Stimulated activated naive CD8-positive, alpha-beta T cell treated with anti-CD3 and anti-CD28 coated beads, Interleukin-15, Interleukin-2, amounts not matched to agents 100 U/mL and 50 U/mL, for 24 hours (primary cell): Measurements from ENCODE around the gene TEX44.

Experiments used
- ATAC-seq: fragments of 150-1000 bp; cut with Tn5 transposase; one replicate; pipeline ENCODE4 v1.10.0; 2021
- DNase-seq: peaks from one replicate; pipeline ENCODE4 v3.0.0; 2021

The TEX44 gene

DNA sequence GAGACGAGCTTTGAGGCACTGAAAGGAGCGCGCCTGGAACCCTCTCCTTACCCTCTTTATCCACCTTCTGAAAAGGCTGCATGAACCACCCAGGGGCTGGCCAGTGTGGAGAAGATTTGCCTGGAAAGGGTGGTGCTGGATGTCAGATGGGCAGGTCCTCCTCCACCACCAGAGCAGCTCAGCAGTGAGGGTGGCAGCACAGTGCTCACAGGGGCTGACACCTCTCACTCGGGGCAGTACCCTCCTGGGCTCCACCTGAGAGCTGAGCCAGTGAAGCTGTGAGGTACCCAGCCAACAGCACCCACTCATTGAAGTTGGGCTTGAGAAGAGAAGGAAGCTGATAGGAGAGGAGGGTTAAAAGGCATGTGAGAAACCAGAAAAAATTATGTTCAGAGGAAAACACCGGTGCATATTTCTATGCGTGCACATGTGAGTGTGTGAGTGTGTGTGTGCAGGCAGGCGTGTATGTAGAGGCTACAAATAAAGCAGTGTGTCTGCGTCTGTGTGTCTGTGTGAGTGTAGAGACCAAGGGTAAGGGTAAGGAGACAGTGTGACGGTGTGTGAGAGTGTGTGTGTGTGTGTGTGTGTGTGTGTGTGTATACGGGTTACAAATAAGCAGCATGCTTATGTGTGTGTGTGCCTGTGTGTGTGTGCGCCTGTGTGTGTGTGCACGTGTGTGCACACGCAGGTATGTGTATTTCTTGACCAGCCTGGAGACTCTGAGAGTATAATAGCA lies 40.7 kb downstream of the TEX44 start:
- ATAC-seq (peak; percentile 49), DNase-seq (no peak)

DNA sequence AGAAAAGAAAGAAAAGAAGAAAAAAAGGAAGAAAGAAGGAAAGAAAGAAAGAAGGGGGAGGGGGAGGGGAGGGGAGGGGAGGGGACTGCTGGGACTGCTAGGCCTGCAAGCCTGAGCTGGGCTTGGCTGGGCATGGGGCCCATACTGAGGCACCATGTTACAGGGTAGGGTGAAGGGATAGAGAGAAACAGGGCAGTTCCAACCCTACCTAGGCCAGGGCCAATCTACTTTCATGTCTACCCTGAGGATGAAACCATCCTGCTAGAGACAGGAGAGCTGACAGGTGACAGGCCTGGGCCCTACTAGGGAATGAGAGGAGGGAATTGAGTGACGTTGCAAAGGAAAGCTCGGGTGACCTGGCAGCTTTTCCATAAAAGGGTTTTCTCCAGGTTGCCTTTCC lies 41.7 kb downstream of the TEX44 start:
- no peak for ATAC-seq

DNA sequence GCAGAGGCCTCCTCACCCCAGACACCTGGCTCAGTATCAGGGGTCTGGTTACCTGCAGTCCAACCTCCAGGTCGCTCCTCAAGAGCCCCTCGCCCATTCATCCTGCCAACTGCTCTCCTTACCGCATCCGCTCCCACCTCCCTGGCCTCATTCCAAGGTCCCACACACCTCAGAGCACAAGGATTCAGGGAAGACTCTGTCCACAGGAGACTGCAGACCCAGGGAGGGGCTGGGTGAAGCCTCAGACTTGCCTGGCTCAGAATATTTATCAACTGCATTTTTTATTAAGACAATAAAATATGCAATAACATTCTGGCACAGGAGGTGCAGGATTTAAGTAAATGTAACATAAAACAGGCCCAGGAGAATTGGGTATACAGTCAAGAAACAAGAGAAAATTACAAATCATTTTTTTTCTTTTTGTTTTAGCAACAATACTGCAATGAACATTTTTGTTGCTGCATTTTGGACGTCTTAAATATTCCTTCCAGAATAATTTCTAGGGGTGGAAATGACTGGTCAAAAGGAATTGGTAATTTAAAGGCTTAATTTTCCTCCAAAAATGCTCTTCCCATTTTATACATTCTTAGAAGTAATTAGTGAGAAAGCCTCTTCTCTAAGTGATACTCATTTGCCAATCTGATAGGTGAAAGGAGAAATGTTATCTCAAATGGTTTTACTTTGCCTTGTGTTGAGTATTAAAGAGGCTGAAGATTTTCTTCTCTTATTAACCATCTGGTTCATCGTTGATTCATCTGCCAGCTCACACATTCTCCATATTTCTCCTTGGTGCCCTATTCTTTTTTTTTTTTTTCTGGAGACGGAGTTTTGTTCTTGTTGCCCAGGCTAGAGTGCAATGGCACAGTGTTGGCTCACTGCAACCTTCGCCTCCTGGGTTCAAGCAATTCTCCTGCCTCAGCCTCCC lies 42.5 kb downstream of the TEX44 start:
- DNase-seq: no peak
- no peak for ATAC-seq

More for the DNA sequence above, 41.7 kb downstream of the TEX44 start:
- DNase-seq: no peak

GRCh38 chr2:231640241-231640640 lies 47.6 kb downstream of the TEX44 start:
- ATAC-seq (no peak), DNase-seq (no peak)

- ATAC-seq (no peak), DNase-seq (no peak)
These were observed 48.0 kb downstream of the TEX44 start for GRCh38 chr2:231640641-231641111.

DNA sequence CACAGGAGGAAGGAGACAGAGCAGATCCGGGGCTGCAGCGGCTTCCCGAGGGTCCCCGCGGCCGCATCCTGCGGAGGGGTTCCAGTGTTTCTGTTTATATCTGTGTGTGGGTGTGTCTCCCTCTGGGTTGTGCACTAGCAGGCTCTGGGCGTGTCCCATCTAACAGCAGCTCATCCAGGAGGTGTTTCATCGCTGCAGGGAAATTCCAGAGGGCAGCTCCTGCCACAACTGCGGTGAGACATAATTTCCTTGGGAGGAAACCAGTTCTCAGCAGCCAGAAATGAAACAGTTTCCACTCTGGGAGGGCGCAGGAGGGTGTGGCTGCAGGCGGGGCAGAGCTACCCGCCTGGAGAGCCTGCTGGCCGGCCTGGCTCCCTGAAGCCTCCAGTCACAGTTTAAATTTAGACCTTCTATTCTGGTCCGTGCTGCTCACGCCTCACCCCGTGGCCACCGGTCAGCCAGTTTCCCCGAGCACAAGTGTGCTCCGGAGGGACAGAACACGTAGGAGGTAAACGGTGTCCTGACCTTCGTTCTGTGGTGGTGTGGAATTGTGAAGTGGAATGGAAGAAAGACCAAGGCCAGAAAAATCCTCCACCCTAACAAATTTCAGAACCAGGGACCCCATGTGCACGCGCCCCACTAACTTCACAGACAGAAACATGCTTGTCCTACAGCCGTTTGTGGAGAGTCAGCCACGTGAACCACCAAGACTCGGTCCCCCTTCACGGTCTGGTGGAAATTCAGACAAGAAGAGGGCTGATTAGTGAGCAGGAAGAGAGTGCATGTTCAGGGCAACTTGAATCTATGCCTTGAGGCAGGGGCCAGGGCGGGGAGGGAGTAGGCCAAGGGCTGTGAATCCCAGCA lies 50.2 kb downstream of the TEX44 start:
- DNase-seq (peak; percentile 79), ATAC-seq (peak; percentile 94)

DNA sequence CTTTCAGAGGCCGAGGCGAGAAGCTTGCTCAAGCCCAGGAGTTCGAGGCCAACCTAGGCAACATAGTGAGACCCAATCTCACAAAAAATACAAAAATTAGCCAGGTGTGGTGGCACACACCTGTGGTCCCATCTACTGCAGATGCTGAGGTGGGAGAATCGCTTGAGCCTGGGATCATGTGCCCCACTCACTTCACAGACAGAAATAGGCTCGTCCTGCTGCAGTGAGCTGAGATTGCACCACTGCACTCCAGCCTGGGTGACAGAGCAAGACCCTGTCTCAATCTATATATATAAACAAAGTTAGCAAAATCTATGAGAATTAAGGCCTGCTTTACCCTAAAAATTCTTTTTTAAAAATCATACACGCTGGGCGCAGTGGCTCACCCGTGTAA lies 50.8 kb downstream of the TEX44 start:
- DNase-seq (no peak), ATAC-seq (no peak)
